OCI-LY1 (cell line): ENCODE data around the gene MKX.

ENCODE experiments used
- H2AFZ ChIP-seq: fragments of 200-600 bp; sonication (generic), shearing (Covaris generic); 2 replicates; pipeline ENCODE4 v1.6.0; 2014; ENCODE audit warnings: antibody characterized with exemption, mild to moderate bottlenecking, low read length
- H3F3A ChIP-seq: fragments of 200-600 bp; sonication (generic), shearing (Covaris generic); 2 replicates; pipeline ENCODE4 v1.6.0; 2014; ENCODE audit warnings: mild to moderate bottlenecking, antibody characterized with exemption, low read length, moderate library complexity; ENCODE audit not compliant: insufficient read depth
- H3K27ac ChIP-seq: fragments of 200-600 bp; sonication (generic); 2 replicates; pipeline ENCODE4 v1.5.1; 2014; ENCODE audit warnings: low read length, mixed run types, mild to moderate bottlenecking, low read depth; ENCODE audit not compliant: poor library complexity, severe bottlenecking
- H3K27me3 ChIP-seq: fragments of 200-600 bp; sonication (generic); 2 replicates; pipeline ENCODE4 v1.6.0; 2014; ENCODE audit warnings: antibody characterized with exemption, mild to moderate bottlenecking, low read length, moderate library complexity; ENCODE audit not compliant: insufficient read depth
- H3K36me3 ChIP-seq: fragments of 200-600 bp; sonication (generic); 2 replicates; pipeline ENCODE4 v1.6.1; 2014; ENCODE audit warnings: mild to moderate bottlenecking, antibody characterized with exemption, low read length, moderate library complexity, mixed read lengths; ENCODE audit not compliant: insufficient read depth
- H3K4me1 ChIP-seq: fragments of 200-600 bp; sonication (generic); 2 replicates; pipeline ENCODE4 v1.5.1; 2014; ENCODE audit warnings: mild to moderate bottlenecking, low read length, moderate library complexity; ENCODE audit not compliant: insufficient read depth, severe bottlenecking
- H3K4me2 ChIP-seq: fragments of 200-600 bp; sonication (generic), shearing (Covaris generic); 2 replicates; pipeline ENCODE4 v1.6.1; 2014; ENCODE audit warnings: low read length
- H3K4me3 ChIP-seq: fragments of 200-600 bp; sonication (generic); 2 replicates; pipeline ENCODE4 v1.5.1; 2014; ENCODE audit warnings: low read length, low read depth, mild to moderate bottlenecking, mixed read lengths; ENCODE audit not compliant: poor library complexity, severe bottlenecking
- H3K79me2 ChIP-seq: fragments of 200-600 bp; shearing (Covaris generic); 2 replicates; pipeline ENCODE4 v1.6.1; 2016; ENCODE audit warnings: mixed run types, low read length, mixed read lengths; ENCODE audit not compliant: insufficient read depth
- H3K9ac ChIP-seq: fragments of 200-600 bp; sonication (generic), shearing (Covaris generic); 2 replicates; pipeline ENCODE4 v1.6.1; 2014; ENCODE audit warnings: mild to moderate bottlenecking, low read length, mixed read lengths
- H3K9me2 ChIP-seq: fragments of 200-600 bp; sonication (generic), shearing (Covaris generic); 2 replicates; pipeline ENCODE4 v1.6.1; 2014; ENCODE audit warnings: low read depth, mild to moderate bottlenecking, low read length, mixed read lengths
- H3K9me3 ChIP-seq: fragments of 200-600 bp; shearing (Covaris generic); 2 replicates; pipeline ENCODE4 v1.6.1; 2014; ENCODE audit warnings: low read length, mixed read lengths
- H4K20me1 ChIP-seq: fragments of 200-600 bp; sonication (generic), shearing (Covaris generic); 2 replicates; pipeline ENCODE4 v1.6.0; 2016; ENCODE audit warnings: mild to moderate bottlenecking, low read length; ENCODE audit not compliant: insufficient read depth
- CTCF ChIP-seq: fragments of 200-600 bp; sonication (generic), shearing (Covaris generic); IDR thresholded peaks from 2 replicates; pipeline ENCODE4 v1.5.1; 2017; ENCODE audit warnings: mild to moderate bottlenecking, antibody characterized with exemption, low read length, moderate library complexity, mixed read lengths
- EZH2 ChIP-seq: fragments of 200-600 bp; sonication (generic), shearing (Covaris generic); IDR thresholded peaks from 2 replicates; pipeline ENCODE4 v1.8.0; 2017; ENCODE audit warnings: borderline replicate concordance, mixed run types, mild to moderate bottlenecking, antibody characterized with exemption, low read length, moderate library complexity, mixed read lengths

Gene MKX

DNA sequence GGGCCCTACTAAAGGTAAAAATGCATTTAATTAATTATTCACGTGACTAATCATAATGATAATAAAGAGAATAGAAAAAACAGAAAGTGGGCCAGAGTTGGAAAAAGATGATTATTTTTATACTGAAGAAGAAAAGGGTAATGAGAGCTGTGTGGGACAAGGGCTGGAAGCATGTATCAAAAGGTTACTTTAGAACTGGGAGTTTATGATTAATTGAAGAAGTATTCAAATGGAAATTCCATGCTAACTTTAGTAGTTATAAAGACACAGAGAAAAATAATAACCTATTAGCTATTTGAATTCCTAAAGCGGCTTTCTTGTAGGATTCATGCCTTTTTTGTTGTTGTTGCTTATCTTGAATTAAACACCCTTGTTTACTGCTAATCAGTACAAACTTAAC is 49.9 kb downstream of the MKX start:
- Histone ChIP-seq H4K20me1 (no peaks in the 10 kb centered on the region), H3K9ac (no peak overlapping the region), H3K27ac (no peak overlapping the region), H3K9me3 (no peaks in the 10 kb centered on the region), H2AFZ (no peak overlapping the region), H3K27me3 (no peaks in the 10 kb centered on the region), H3K4me3 (no peak overlapping the region), H3K4me2 (no peak overlapping the region), H3K4me1 (no peaks in the 10 kb centered on the region), H3F3A (no peaks in the 10 kb centered on the region), H3K79me2 (no peaks in the 10 kb centered on the region), H3K36me3 (no peaks in the 10 kb centered on the region), H3K9me2 (no peaks in the 10 kb centered on the region)
- no peak for TF ChIP-seq CTCF
- no peak for TF ChIP-seq EZH2

DNA sequence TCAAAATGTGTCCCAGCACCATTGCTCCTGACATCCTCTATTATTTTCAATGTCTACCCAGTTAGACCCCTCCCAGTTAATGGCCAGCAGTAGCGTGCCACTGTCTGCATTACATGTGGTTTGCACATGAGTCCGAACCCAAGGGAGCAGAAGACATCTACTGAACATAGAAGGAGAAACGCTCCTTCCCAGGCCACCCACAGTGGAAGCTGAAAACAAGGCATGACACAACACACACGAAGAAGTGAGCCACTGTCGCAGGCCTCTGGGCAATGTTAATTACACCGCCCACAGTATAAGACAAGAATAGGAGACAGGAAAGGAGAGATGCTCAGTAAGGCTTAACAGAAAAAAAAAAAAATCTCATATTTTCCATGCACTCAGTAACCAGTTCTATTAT is 50.5 kb downstream of the MKX start:
- Histone ChIP-seq H3K9me3 (no peaks in the 10 kb centered on the region), H3K9ac (no peak overlapping the region), H3F3A (no peaks in the 10 kb centered on the region), H3K27ac (no peak overlapping the region), H3K4me3 (no peak overlapping the region), H3K4me1 (no peaks in the 10 kb centered on the region), H3K79me2 (no peaks in the 10 kb centered on the region), H3K4me2 (no peak overlapping the region), H4K20me1 (no peaks in the 10 kb centered on the region), H2AFZ (no peak overlapping the region), H3K36me3 (no peaks in the 10 kb centered on the region), H3K9me2 (no peaks in the 10 kb centered on the region), H3K27me3 (no peaks in the 10 kb centered on the region)
- TF ChIP-seq CTCF (no peak), EZH2 (no peak)

- Histone ChIP-seq H3K4me2 (no peak overlapping the region), H3K4me1 (no peaks in the 10 kb centered on the region), H3K36me3 (no peaks in the 10 kb centered on the region), H2AFZ (no peak overlapping the region), H3K9ac (no peak overlapping the region), H3K9me3 (no peaks in the 10 kb centered on the region), H3K79me2 (no peaks in the 10 kb centered on the region), H3K27me3 (no peaks in the 10 kb centered on the region), H3K9me2 (no peaks in the 10 kb centered on the region), H3K27ac (no peak overlapping the region), H3K4me3 (no peak overlapping the region), H4K20me1 (no peaks in the 10 kb centered on the region), H3F3A (no peaks in the 10 kb centered on the region)
- TF ChIP-seq CTCF, result no peak
- no peak for TF ChIP-seq EZH2
Observed at GRCh38 chr10:27692663-27693062, 53.0 kb downstream of the MKX start.
